ENCODE measurements around the gene NELFCD. TPM values are rescaled to one million over a fixed set of nuclear protein-coding genes. Genes with fewer than 3 reads are reported as not detected.
"Not testable (repeated sequence)": the region's sequence is repeated elsewhere in the genome, so short reads cannot be mapped to it uniquely, and the experiment has no call there.

NELFCD gene
- total RNA-seq, 4 donors from 2014 or later = 43.7 to 68.1 (median 55.1) TPM

GRCh38 chr20:58941471-58941870 lies 39.6 kb upstream of the NELFCD start:
- H3K27me3 ChIP-seq = peaks cover 7% of the 10 kb centered on the region
- H3K9me3 ChIP-seq = no peaks in the 10 kb centered on the region
- TF ChIP-seq POLR2A (IDR thresholded peaks at IDR 0.05) = no peak
- TF ChIP-seq POLR2AphosphoS5 (IDR thresholded peaks at IDR 0.05) = no peak
- TF ChIP-seq EP300 (IDR thresholded peaks at IDR 0.05; ENCODE audit: low read depth) = no peak
- no peak for TF ChIP-seq CTCF (IDR thresholded peaks at IDR 0.05)
- H3K4me1 ChIP-seq = no peaks in the 10 kb centered on the region
- 68 to 81% methylated on average over 3 of the region's 3 CpGs for WGBS, 2 donors (ENCODE audit: low coverage in 1 of 2)
- no peak overlapping the region for H3K27ac ChIP-seq
- in situ Hi-C loops (cut with MboI; ENCODE audit: low pct_ligation_motif_present in 1 of 4, low pct_unique_long_range_greater_than_20kb in 1 of 4, low sequenced_read_pairs in 3 of 4) = no loop called here
- intact Hi-C loops (cut with DNase I; ENCODE audit: low total_unique reads) = no loop called here
- no peak for DNase-seq
- H3K4me3 ChIP-seq = no peak overlapping the region
- no peaks in the 10 kb centered on the region for H3K36me3 ChIP-seq

- DNase-seq = no peak
These were observed 38.5 kb upstream of the NELFCD start for GRCh38 chr20:58942549-58942948.

GRCh38 chr20:58944610-58945009 lies 36.4 kb upstream of the NELFCD start:
- H3K27me3 ChIP-seq = no peaks in the 10 kb centered on the region
- DNase-seq = no peak
- no peaks in the 10 kb centered on the region for H3K4me1 ChIP-seq
- H3K27ac ChIP-seq = no peak overlapping the region
- intact Hi-C loops (cut with DNase I; ENCODE audit: low total_unique reads) (no loop called here), in situ Hi-C loops (cut with MboI; ENCODE audit: low pct_ligation_motif_present in 1 of 4, low pct_unique_long_range_greater_than_20kb in 1 of 4, low sequenced_read_pairs in 3 of 4) (no loop called here)
- TF ChIP-seq POLR2A (IDR thresholded peaks at IDR 0.05) (no peak), EP300 (IDR thresholded peaks at IDR 0.05; ENCODE audit: low read depth) (no peak), CTCF (IDR thresholded peaks at IDR 0.05) (no peak), POLR2AphosphoS5 (IDR thresholded peaks at IDR 0.05) (no peak)
- 69 to 85% methylated on average over 2 to 5 of the region's 5 CpGs for WGBS, 2 donors (ENCODE audit: low coverage in 1 of 2)
- H3K36me3 ChIP-seq = no peaks in the 10 kb centered on the region
- no peak overlapping the region for H3K4me3 ChIP-seq
- no peaks in the 10 kb centered on the region for H3K9me3 ChIP-seq

More at GRCh38 chr20:58942549-58942948, 38.5 kb upstream of the NELFCD start:
- H3K9me3 ChIP-seq = no peaks in the 10 kb centered on the region
- H3K27ac ChIP-seq = no peak overlapping the region
- no peaks in the 10 kb centered on the region for H3K4me1 ChIP-seq
- no peak for TF ChIP-seq POLR2A (IDR thresholded peaks at IDR 0.05)
- no peak for TF ChIP-seq EP300 (IDR thresholded peaks at IDR 0.05; ENCODE audit: low read depth)
- TF ChIP-seq CTCF (IDR thresholded peaks at IDR 0.05) = no peak
- TF ChIP-seq POLR2AphosphoS5 (IDR thresholded peaks at IDR 0.05) = no peak
- peaks cover 4% of the 10 kb centered on the region for H3K27me3 ChIP-seq
- in situ Hi-C loops (cut with MboI; ENCODE audit: low pct_ligation_motif_present in 1 of 4, low pct_unique_long_range_greater_than_20kb in 1 of 4, low sequenced_read_pairs in 3 of 4) (no loop called here), intact Hi-C loops (cut with DNase I; ENCODE audit: low total_unique reads) (no loop called here)
- H3K36me3 ChIP-seq = no peaks in the 10 kb centered on the region
- 66 to 79% methylated on average over 2 to 4 of the region's 4 CpGs for WGBS, 2 donors (ENCODE audit: low coverage in 1 of 2)
- H3K4me3 ChIP-seq = no peak overlapping the region

GRCh38 chr20:58945965-58946631 lies 35.0 kb upstream of the NELFCD start:
- intact Hi-C loops (cut with DNase I; ENCODE audit: low total_unique reads) (no loop called here), in situ Hi-C loops (cut with MboI; ENCODE audit: low pct_ligation_motif_present in 1 of 4, low pct_unique_long_range_greater_than_20kb in 1 of 4, low sequenced_read_pairs in 3 of 4) (no loop called here)
- 85 to 90% methylated on average over 2 to 10 of the region's 10 CpGs for WGBS, 2 donors (ENCODE audit: low coverage in 1 of 2)

GRCh38 chr20:58947797-58948388 lies 33.2 kb upstream of the NELFCD start:
- H3K4me3 ChIP-seq; H3K27me3 ChIP-seq; in situ Hi-C loops (cut with MboI; ENCODE audit: low pct_ligation_motif_present in 1 of 4, low pct_unique_long_range_greater_than_20kb in 1 of 4, low sequenced_read_pairs in 3 of 4); H3K27ac ChIP-seq; H3K9me3 ChIP-seq; H3K36me3 ChIP-seq; DNase-seq; intact Hi-C loops (cut with DNase I; ENCODE audit: low total_unique reads); H3K4me1 ChIP-seq: not testable (repeated sequence)
- WGBS, 2 donors (ENCODE audit: low coverage in 1 of 2) = 69 to 77% methylated on average over 3 to 7 of the region's 7 CpGs

More at GRCh38 chr20:58945965-58946631, 35.0 kb upstream of the NELFCD start:
- Histone ChIP-seq H3K4me1 (no peaks in the 10 kb centered on the region), H3K27ac (no peak overlapping the region), H3K27me3 (no peaks in the 10 kb centered on the region), H3K4me3 (no peak overlapping the region), H3K9me3 (no peaks in the 10 kb centered on the region), H3K36me3 (no peaks in the 10 kb centered on the region)
- TF ChIP-seq EP300 (IDR thresholded peaks at IDR 0.05; ENCODE audit: low read depth) = no peak
- no peak for TF ChIP-seq POLR2AphosphoS5 (IDR thresholded peaks at IDR 0.05)
- TF ChIP-seq CTCF (IDR thresholded peaks at IDR 0.05) = no peak
- TF ChIP-seq POLR2A (IDR thresholded peaks at IDR 0.05) = no peak
- no peak for DNase-seq

Data from transverse colon (tissue), 4 donors.